GM19467 (cell line): ENCODE measurements around the gene OPTC.

Experiments
- ATAC-seq: cut with Tn5 transposase; IDR thresholded peaks from one replicate; pipeline ENCODE4 v1.9.1; 2021; ENCODE audit warnings: mild to moderate bottlenecking, moderate library complexity; ENCODE audit not compliant: unreplicated experiment

OPTC gene

DNA sequence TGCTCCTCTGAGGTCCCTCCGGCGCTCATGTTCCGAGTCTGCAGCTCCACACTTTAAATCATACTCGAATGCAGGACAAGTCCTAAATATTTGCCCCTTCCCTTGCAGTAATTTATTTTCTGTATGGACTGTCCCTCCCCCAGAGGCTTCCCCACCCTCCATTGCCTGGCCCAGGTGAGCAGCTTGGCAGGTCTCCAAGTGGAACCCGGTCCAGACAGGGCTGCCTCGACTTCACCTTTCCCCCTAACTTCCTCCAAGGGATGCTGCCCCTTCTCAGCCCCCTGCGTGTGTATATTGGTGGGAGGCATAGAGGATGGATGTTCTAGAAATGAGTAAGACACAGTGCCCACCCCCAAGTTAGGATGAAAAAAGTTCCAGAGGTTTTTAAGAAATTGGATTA is 5.4 kb upstream of the OPTC start:
- ATAC-seq: no peak

DNA sequence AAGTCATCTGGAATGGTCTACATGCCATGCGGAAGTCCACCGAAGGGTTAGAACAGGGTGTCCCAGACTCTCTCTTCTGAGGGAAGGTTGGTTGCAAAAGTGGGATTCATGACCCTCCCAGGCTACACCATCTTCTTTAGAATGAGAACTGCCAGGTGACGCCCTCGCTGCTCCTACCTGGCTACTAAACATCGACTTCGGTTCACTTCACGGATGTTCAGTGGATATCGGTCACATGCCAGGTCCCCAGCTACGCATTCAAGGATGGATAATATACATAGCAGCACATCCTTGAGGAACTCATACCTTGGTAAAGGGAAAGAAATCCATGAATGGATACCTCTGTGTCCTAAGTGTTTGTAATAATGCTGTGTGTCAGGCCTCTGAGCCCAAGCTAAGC is 3.3 kb upstream of the OPTC start:
- ATAC-seq: no peak

DNA sequence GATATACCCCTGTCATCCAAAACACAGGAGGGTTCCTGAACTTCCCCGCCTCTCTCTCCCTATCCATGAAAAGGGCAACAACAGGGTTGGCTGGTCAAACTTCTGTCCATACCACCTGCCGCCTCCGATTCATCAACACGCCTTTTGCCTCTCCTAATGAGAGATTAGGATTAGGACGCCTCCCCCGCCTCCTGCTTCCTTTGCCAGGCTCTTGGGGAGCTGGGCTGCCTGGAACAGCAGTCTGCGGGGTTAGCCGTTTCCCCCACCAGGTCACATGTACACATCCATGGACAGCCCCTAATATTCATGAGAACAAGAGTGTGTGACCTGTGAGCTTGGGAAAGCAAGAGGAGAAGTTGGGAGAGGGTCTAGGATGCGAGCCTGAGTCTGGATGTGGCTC is 2.3 kb upstream of the OPTC start:
- ATAC-seq: no peak

GRCh38 chr1:203492082-203492747 is 1.7 kb upstream of the OPTC start:
- ATAC-seq: no peak

DNA sequence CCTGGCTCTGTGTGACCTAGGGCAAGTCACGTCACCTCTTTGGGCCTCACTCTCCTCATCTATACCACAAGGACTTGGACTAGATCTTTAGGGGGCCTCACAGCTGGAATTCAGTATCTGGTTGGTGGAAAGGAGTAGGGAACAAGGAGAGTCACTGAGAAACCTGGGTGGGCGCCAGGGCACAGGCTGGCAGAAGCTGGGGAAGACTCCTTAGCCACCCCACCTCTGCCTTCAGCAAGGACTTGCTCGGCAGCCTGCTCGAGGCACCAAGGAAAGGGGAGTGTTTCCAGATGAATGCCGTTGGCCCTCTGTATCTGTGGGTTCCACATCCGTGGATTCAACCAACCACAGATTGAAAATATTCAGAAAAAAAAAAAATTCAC is 1.2 kb upstream of the OPTC start:
- no peak for ATAC-seq

DNA sequence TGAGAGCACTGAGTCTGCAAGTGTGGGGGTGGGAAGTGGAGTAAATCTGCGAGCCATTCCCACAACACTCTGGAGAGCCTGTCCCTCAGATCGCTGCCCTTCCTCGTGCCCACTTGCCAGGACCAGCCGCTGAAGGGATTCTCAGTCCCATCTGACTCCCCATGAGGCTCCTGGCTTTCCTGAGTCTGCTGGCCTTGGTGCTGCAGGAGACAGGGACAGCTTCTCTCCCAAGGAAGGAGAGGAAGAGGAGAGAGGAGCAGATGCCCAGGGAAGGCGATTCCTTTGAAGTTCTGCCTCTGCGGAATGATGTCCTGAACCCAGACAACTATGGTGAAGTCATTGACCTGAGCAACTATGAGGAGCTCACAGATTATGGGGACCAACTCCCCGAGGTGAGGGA is 1.9 kb downstream of the OPTC start:
- no peak for ATAC-seq

DNA sequence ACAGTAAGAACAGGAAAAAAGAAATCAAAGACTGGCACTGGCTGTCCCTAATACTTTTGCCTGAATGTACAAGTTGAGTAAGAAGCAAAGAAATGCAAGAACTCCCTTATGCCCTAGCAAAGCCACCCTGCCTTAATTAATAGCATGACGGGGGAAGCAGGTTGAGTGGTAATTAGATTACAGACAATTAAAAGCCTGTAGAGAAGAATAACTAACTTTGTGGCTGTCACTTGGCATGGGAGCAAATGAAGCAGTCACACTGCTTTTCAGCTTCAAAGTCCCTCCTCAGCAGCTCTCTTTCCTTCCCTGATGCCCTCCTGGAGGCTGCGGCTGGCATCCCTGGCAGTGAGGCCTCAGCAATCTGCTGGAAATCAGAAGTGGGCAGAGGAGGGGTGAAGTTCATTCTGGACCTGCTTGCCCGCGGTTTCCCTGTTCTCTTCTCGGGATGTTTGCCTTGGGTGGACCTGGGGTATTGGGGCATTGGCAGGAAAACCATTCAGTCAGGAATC is 3.4 kb downstream of the OPTC start:
- ATAC-seq: no peak

GRCh38 chr1:203499643-203500278 is 5.8 kb downstream of the OPTC start:
- ATAC-seq: no peak

DNA sequence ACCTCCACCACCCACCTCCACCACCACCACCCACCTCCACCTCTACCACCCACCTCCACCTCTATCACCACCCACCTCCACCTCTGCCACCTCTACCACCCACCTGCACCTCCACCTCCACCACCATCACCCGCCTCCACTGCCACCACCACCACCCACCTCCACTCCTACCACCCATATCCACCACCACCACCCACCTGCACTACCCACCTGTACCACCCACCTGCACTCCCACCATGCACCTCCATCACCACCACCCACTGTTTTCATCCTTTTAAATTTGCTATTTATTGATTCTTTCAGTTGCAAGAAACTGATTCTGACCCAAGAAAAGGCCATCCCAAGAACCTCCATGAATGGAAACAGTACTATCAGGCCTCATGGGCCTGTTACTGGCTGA is 6.3 kb downstream of the OPTC start:
- ATAC-seq: no peak

- no peak for ATAC-seq
Measured at GRCh38 chr1:203503836-203504235, 9.9 kb downstream of the OPTC start.

GRCh38 chr1:203504400-203505250 is 10.7 kb downstream of the OPTC start:
- ATAC-seq: no peak

DNA sequence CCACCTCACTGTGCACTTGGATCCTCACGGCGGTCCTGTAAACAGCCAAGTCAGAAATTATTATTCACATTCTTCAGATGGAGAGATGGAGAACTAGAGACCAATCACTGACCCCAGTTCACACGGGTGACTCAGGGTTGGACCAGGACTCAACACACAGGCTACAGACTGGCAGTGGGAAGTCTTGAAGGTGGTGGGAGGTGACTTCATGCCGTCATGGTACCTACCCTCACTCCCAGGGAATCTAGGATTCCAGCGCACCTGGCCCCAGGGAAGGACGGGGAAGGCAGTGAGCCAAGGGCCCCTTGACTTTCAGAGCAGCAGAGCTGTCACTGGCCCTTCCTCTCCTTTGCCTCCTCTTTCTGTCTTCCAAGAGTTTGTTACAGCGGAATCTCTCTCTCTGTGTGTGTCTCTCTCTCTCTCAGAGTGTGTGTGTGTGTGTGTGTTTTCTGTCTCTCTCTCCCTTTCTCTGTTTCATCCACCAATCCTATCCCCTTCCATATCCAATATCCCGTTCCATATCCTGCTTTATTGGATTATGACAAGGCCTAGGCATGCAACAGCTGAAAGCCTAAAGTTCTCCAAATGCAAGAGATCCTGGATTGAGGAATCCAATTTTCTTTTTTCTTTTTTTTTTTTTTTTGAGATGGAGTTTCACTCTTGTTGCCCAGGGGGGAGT is 11.7 kb downstream of the OPTC start:
- no peak for ATAC-seq

DNA sequence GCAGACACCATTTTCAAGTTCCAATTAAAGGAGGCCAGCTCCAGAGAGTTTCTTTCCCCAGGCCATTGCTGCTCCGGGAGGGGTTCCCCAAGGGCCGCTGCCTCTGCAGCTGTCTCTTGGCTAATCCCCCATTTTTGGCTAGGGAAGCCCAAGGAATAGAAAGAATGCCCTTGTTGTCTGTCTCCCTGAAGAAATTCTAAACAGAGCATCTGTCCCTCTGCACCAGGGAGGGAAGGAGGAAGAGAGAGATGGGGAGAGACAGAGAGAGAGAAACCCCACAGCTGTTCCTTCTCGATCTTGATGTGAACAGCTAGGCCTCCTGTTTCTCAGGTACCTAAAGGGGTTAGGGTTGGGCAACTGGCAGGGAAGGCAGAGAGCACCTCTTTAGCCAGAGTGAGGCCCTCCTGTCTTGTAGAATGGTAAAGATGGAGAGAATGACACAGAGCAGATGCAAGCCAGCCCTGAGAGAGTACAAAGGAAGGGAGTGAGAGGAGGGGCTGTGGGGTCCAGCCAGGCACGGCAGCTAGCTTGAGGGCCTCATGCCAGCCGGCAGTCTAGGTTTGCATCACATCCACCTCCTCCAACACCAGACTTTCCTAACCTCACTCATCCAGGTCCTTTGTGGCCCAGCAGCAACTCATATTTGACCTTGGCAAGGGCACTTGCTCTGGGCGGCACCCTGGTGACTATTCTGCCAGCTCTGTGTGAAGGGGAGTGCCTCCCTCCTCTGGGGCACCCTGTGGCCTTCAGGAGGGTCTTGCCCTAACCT is 13.1 kb downstream of the OPTC start:
- ATAC-seq: no peak

DNA sequence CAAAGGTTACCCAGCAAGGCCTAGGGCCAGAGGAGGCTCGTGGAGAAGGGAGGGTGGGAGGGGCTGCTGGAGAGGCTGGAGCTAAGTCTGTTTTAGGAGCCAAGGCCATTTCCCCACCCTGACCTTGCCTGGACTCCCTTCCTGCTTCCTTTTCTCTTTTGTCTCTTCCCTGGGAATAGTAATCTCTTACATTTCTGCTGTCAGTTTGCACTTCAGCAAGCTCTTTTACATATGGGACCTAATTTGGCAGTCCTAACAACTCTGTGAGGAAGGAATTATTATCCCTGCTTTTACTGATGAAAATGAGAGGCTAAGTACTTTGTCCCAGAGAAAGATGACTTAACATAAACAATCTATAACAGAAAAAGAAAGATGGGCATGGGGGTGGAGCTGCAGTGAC is 13.8 kb downstream of the OPTC start:
- ATAC-seq: no peak

GRCh38 chr1:203508463-203509073 is 14.6 kb downstream of the OPTC start:
- no peak for ATAC-seq

GRCh38 chr1:203509135-203509534 is 15.2 kb downstream of the OPTC start:
- ATAC-seq: no peak

GRCh38 chr1:203511513-203511912 is 17.6 kb downstream of the OPTC start:
- ATAC-seq: no peak

GRCh38 chr1:203511930-203512329 is 18.0 kb downstream of the OPTC start:
- no peak for ATAC-seq

GRCh38 chr1:203512517-203512847 is 18.5 kb downstream of the OPTC start:
- ATAC-seq: no peak

- ATAC-seq: no peak
Measured at GRCh38 chr1:203512848-203513584, 19.1 kb downstream of the OPTC start.
